ENCODE data around the gene OAS2.

The OAS2 gene

GRCh38 chr12:113059071-113059595 lies 80.8 kb downstream of the OAS2 start:
- Histone ChIP-seq H3K4me2 (no peak overlapping the region), H3K4me1 (ENCODE audit: low read depth, poor library complexity, severe bottlenecking) (no peaks in the 10 kb centered on the region), H3K79me2 (ENCODE audit: insufficient read depth, low read depth) (no peaks in the 10 kb centered on the region), H3K27me3 (ENCODE audit: insufficient read depth, low read depth) (no peaks in the 10 kb centered on the region), H3K4me3 (IDR thresholded peaks at IDR 0.05; ENCODE audit: insufficient read depth, low read depth, low read length) (no peak overlapping the region), H3K9ac (no peak overlapping the region), H3K36me3 (ENCODE audit: insufficient read depth) (no peaks in the 10 kb centered on the region), H4K20me1 (ENCODE audit: insufficient read depth) (no peaks in the 10 kb centered on the region), H3K27ac (no peak overlapping the region), H2AFZ (ENCODE audit: low read depth) (no peak overlapping the region)
- no peak for TF ChIP-seq CTCF (conservative IDR thresholded peaks at IDR 0.05; ENCODE audit: low read depth, low read length)

- H3K4me3 ChIP-seq (IDR thresholded peaks at IDR 0.05; ENCODE audit: insufficient read depth, low read depth, low read length): no peak overlapping the region
Measured at GRCh38 chr12:113060336-113060960, 82.1 kb downstream of the OAS2 start.

GRCh38 chr12:113061061-113061694 lies 82.9 kb downstream of the OAS2 start:
- TF ChIP-seq CTCF (conservative IDR thresholded peaks at IDR 0.05; ENCODE audit: low read depth, low read length): no peak
- Histone ChIP-seq H2AFZ (ENCODE audit: low read depth) (no peak overlapping the region), H3K4me3 (IDR thresholded peaks at IDR 0.05; ENCODE audit: insufficient read depth, low read depth, low read length) (no peak overlapping the region), H3K79me2 (ENCODE audit: insufficient read depth, low read depth) (no peaks in the 10 kb centered on the region), H3K9ac (no peak overlapping the region), H3K36me3 (ENCODE audit: insufficient read depth) (no peaks in the 10 kb centered on the region), H3K27me3 (ENCODE audit: insufficient read depth, low read depth) (no peaks in the 10 kb centered on the region), H3K4me2 (no peak overlapping the region), H3K4me1 (ENCODE audit: low read depth, poor library complexity, severe bottlenecking) (no peaks in the 10 kb centered on the region), H4K20me1 (ENCODE audit: insufficient read depth) (no peaks in the 10 kb centered on the region), H3K27ac (no peak overlapping the region)

More at GRCh38 chr12:113060336-113060960, 82.1 kb downstream of the OAS2 start:
- no peak overlapping the region for H2AFZ ChIP-seq (ENCODE audit: low read depth)
- no peaks in the 10 kb centered on the region for H3K79me2 ChIP-seq (ENCODE audit: insufficient read depth, low read depth)
- no peaks in the 10 kb centered on the region for H3K27me3 ChIP-seq (ENCODE audit: insufficient read depth, low read depth)
- no peak overlapping the region for H3K27ac ChIP-seq
- no peak for TF ChIP-seq CTCF (conservative IDR thresholded peaks at IDR 0.05; ENCODE audit: low read depth, low read length)
- H3K4me1 ChIP-seq (ENCODE audit: low read depth, poor library complexity, severe bottlenecking): no peaks in the 10 kb centered on the region
- no peak overlapping the region for H3K4me2 ChIP-seq
- H3K9ac ChIP-seq: no peak overlapping the region
- no peaks in the 10 kb centered on the region for H4K20me1 ChIP-seq (ENCODE audit: insufficient read depth)
- H3K36me3 ChIP-seq (ENCODE audit: insufficient read depth): no peaks in the 10 kb centered on the region
